Stimulated activated CD4-positive, alpha-beta T cell treated with anti-CD3 and anti-CD28 coated beads, Interleukin-4, amount 100 ng/mL, for 1 hour (primary cell): ENCODE results near the gene ADAMTSL1.
"Not testable (repeated sequence)": the region's sequence is repeated elsewhere in the genome, so short reads cannot be mapped to it uniquely, and the experiment has no call there.

Experiments used
- DNase-seq: peaks from one replicate; pipeline ENCODE4 v3.0.0-alpha.2; 2020

The ADAMTSL1 gene

GRCh38 chr9:18834740-18835361, 360.9 kb downstream of the ADAMTSL1 start:
- no peak for DNase-seq

- DNase-seq, result no peak
These were observed 363.4 kb downstream of the ADAMTSL1 start for GRCh38 chr9:18837402-18837801.

GRCh38 chr9:18847576-18848275, 373.8 kb downstream of the ADAMTSL1 start:
- DNase-seq, result no peak

GRCh38 chr9:18848657-18849056, 374.7 kb downstream of the ADAMTSL1 start:
- DNase-seq, result no peak

GRCh38 chr9:18849270-18849669, 375.3 kb downstream of the ADAMTSL1 start:
- DNase-seq, result no peak

- DNase-seq, result no peak
These were observed 376.1 kb downstream of the ADAMTSL1 start for GRCh38 chr9:18849890-18850677.

- no peak for DNase-seq
These were observed 377.3 kb downstream of the ADAMTSL1 start for GRCh38 chr9:18851069-18851795.

GRCh38 chr9:18855656-18856055, 381.7 kb downstream of the ADAMTSL1 start:
- DNase-seq, result no peak

- no peak for DNase-seq
These were observed 383.4 kb downstream of the ADAMTSL1 start for GRCh38 chr9:18857334-18857733.

- no peak for DNase-seq
These were observed 383.8 kb downstream of the ADAMTSL1 start for GRCh38 chr9:18857769-18858168.

- no peak for DNase-seq
These were observed 387.9 kb downstream of the ADAMTSL1 start for GRCh38 chr9:18861609-18862544.

GRCh38 chr9:18863791-18864190, 389.8 kb downstream of the ADAMTSL1 start:
- no peak for DNase-seq

- DNase-seq, result no peak
These were observed 390.6 kb downstream of the ADAMTSL1 start for GRCh38 chr9:18864516-18864915.

GRCh38 chr9:18865542-18865941, 391.6 kb downstream of the ADAMTSL1 start:
- no peak for DNase-seq

GRCh38 chr9:18866121-18866831, 392.3 kb downstream of the ADAMTSL1 start:
- DNase-seq, result no peak

GRCh38 chr9:18869725-18870124, 395.8 kb downstream of the ADAMTSL1 start:
- DNase-seq, result no peak

- DNase-seq, result no peak
These were observed 400.1 kb downstream of the ADAMTSL1 start for GRCh38 chr9:18874069-18874468.

- not testable (repeated sequence) for DNase-seq
These were observed 401.0 kb downstream of the ADAMTSL1 start for GRCh38 chr9:18874990-18875389.

- no peak for DNase-seq
These were observed 404.0 kb downstream of the ADAMTSL1 start for GRCh38 chr9:18877984-18878383.

GRCh38 chr9:18881758-18882157, 407.8 kb downstream of the ADAMTSL1 start:
- no peak for DNase-seq

- DNase-seq, result no peak
These were observed 413.6 kb downstream of the ADAMTSL1 start for GRCh38 chr9:18887546-18887945.
